ENCODE data around the gene ARHGAP15.

The ARHGAP15 gene

DNA sequence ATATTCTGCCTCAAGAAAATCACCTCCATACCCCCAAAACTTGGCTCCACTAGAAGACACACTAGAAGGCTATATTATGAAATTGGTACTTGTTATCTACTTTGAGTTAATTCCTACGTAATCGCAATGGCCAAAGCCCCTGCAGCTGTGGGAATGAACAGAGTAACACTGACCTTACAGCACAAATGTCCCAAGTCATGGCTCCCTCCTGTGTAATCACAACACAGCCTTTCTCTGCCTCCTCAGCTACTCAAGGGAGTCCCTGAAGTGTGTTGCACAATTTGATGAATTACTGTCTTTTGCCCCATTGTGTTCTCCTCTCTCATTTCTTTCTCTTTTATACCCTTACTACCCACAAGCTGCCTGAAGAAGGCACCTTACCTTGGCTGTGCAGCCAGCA, 375.2 kb downstream of the ARHGAP15 start:
- Histone ChIP-seq H3K4me1 (ENCODE audit: low read depth, poor library complexity, severe bottlenecking) (no peaks in the 10 kb centered on the region), H3K79me2 (ENCODE audit: insufficient read depth, low read depth) (no peaks in the 10 kb centered on the region), H3K27ac (no peak overlapping the region), H4K20me1 (ENCODE audit: insufficient read depth) (no peaks in the 10 kb centered on the region), H3K4me3 (IDR thresholded peaks at IDR 0.05; ENCODE audit: insufficient read depth, low read depth, low read length) (no peak overlapping the region), H3K27me3 (ENCODE audit: insufficient read depth, low read depth) (no peaks in the 10 kb centered on the region), H3K4me2 (no peak overlapping the region), H2AFZ (ENCODE audit: low read depth) (no peak overlapping the region), H3K9ac (no peak overlapping the region), H3K36me3 (ENCODE audit: insufficient read depth) (no peaks in the 10 kb centered on the region)
- TF ChIP-seq, protein P1, sequence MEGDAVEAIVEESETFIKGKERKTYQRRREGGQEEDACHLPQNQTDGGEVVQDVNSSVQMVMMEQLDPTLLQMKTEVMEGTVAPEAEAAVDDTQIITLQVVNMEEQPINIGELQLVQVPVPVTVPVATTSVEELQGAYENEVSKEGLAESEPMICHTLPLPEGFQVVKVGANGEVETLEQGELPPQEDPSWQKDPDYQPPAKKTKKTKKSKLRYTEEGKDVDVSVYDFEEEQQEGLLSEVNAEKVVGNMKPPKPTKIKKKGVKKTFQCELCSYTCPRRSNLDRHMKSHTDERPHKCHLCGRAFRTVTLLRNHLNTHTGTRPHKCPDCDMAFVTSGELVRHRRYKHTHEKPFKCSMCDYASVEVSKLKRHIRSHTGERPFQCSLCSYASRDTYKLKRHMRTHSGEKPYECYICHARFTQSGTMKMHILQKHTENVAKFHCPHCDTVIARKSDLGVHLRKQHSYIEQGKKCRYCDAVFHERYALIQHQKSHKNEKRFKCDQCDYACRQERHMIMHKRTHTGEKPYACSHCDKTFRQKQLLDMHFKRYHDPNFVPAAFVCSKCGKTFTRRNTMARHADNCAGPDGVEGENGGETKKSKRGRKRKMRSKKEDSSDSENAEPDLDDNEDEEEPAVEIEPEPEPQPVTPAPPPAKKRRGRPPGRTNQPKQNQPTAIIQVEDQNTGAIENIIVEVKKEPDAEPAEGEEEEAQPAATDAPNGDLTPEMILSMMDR (conservative IDR thresholded peaks at IDR 0.05; ENCODE audit: low read depth, low read length): no peak

DNA sequence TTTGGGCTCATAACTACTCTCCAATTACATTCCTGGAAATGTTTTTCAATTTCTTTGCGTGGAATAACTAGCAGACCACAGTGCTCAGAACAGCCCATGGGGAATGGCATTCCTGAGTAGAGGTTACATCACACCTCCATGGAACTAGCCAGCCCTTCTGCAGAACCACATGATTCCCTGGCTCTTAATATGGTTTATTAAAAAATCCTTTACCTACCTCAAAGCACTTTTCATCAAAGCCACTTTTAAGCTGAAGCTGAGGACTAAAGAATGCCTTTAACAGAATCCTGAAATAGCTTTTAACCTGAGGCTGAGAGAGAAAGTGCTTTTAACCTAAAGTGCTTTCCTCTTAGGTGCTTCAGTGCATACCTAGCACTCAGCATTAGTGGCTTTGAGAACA, 376.3 kb downstream of the ARHGAP15 start:
- H3K4me1 ChIP-seq (ENCODE audit: low read depth, poor library complexity, severe bottlenecking): no peaks in the 10 kb centered on the region
- H3K9ac ChIP-seq: no peak overlapping the region
- H3K79me2 ChIP-seq (ENCODE audit: insufficient read depth, low read depth): no peaks in the 10 kb centered on the region
- H3K4me3 ChIP-seq (IDR thresholded peaks at IDR 0.05; ENCODE audit: insufficient read depth, low read depth, low read length): no peak overlapping the region
- TF ChIP-seq, protein P1 (conservative IDR thresholded peaks at IDR 0.05; ENCODE audit: low read depth, low read length): no peak
- no peaks in the 10 kb centered on the region for H4K20me1 ChIP-seq (ENCODE audit: insufficient read depth)
- H2AFZ ChIP-seq (ENCODE audit: low read depth): no peak overlapping the region
- no peaks in the 10 kb centered on the region for H3K27me3 ChIP-seq (ENCODE audit: insufficient read depth, low read depth)
- no peak overlapping the region for H3K4me2 ChIP-seq
- H3K27ac ChIP-seq: no peak overlapping the region
- H3K36me3 ChIP-seq (ENCODE audit: insufficient read depth): no peaks in the 10 kb centered on the region

DNA sequence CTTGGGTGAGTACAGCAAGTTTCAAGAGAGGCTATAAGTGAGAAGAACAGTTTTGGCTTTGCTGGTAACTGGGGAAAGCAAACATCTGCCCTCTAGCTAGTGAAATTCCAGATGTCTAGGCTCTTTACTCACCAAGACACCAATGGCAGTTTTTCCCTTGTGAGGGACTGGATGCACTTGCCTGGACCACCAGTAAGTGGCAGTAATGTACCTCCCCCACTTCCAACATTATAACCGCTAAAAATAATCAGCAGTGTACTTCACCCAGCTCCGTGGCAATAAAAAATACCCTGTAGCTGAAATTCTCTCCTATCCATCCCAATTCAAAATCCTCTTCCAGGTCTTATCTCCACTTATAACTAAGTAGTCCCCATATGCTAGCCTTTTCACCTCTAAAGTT, 383.9 kb downstream of the ARHGAP15 start:
- H3K27ac ChIP-seq: no peak overlapping the region
- no peaks in the 10 kb centered on the region for H3K4me1 ChIP-seq (ENCODE audit: low read depth, poor library complexity, severe bottlenecking)
- H3K27me3 ChIP-seq (ENCODE audit: insufficient read depth, low read depth): no peaks in the 10 kb centered on the region
- TF ChIP-seq, protein P1 (conservative IDR thresholded peaks at IDR 0.05; ENCODE audit: low read depth, low read length): peak; percentile 29; the same call in 1 of the 2 replicates
- no peak overlapping the region for H2AFZ ChIP-seq (ENCODE audit: low read depth)
- no peak overlapping the region for H3K4me2 ChIP-seq
- H3K79me2 ChIP-seq (ENCODE audit: insufficient read depth, low read depth): no peaks in the 10 kb centered on the region
- no peaks in the 10 kb centered on the region for H3K36me3 ChIP-seq (ENCODE audit: insufficient read depth)
- no peaks in the 10 kb centered on the region for H4K20me1 ChIP-seq (ENCODE audit: insufficient read depth)
- H3K4me3 ChIP-seq (IDR thresholded peaks at IDR 0.05; ENCODE audit: insufficient read depth, low read depth, low read length): no peak overlapping the region
- H3K9ac ChIP-seq: no peak overlapping the region

DNA sequence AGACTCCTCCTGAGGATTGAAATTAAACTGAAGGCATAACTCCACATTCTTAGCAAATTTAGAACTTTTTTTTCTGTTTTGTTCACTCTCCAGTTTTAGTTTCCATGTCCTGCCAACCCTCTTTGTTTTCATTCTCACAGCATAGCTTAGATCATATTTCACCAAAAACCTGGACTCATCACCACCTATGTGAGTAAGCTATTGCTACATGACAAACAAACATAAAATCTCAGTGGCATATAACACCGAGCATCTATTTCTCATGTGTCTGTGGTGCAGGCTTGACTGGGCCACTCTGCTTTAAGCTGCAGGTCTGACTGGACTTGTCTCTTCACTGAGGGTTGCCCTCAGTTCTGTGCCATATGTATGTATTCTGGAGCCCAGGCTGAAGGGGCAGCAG, 385.2 kb downstream of the ARHGAP15 start:
- H3K4me2 ChIP-seq: no peak overlapping the region
- H3K79me2 ChIP-seq (ENCODE audit: insufficient read depth, low read depth): no peaks in the 10 kb centered on the region

More for the DNA sequence above, 385.2 kb downstream of the ARHGAP15 start:
- TF ChIP-seq, protein P1 (conservative IDR thresholded peaks at IDR 0.05; ENCODE audit: low read depth, low read length): no peak
- Histone ChIP-seq H2AFZ (ENCODE audit: low read depth) (no peak overlapping the region), H3K27ac (no peak overlapping the region), H3K4me3 (IDR thresholded peaks at IDR 0.05; ENCODE audit: insufficient read depth, low read depth, low read length) (no peak overlapping the region), H3K27me3 (ENCODE audit: insufficient read depth, low read depth) (no peaks in the 10 kb centered on the region), H3K9ac (no peak overlapping the region), H4K20me1 (ENCODE audit: insufficient read depth) (no peaks in the 10 kb centered on the region), H3K4me1 (ENCODE audit: low read depth, poor library complexity, severe bottlenecking) (no peaks in the 10 kb centered on the region), H3K36me3 (ENCODE audit: insufficient read depth) (no peaks in the 10 kb centered on the region)

Data from KMS-11 (cell line).